AG04449 (cell line): ENCODE data around the gene SLCO2A1.

ENCODE experiments used
- CTCF ChIA-PET: fragments of 350-600 bp; formaldehyde crosslinking; extraction: SDS; loops from one replicate; lab custom pipeline; 2021; ENCODE audit warnings: antibody characterized with exemption; lab: Yijun Ruan, JAX
- POLR2A ChIA-PET: fragments of 400-600, 350-600 bp; formaldehyde crosslinking; extraction: SDS; loops from one replicate; lab custom pipeline; 2020; ENCODE audit warnings: antibody characterized with exemption, inconsistent platforms; lab: Yijun Ruan, JAX
- DNase-seq: peaks from one replicate; pipeline ENCODE4 v3.0.0-alpha.2; 2010; ENCODE audit warnings: low read depth, low spot score
- H3K4me3 ChIP-seq: 2 replicates; pipeline ENCODE4 v1.5.1; 2011; ENCODE audit warnings: low read depth, mild to moderate bottlenecking, control low read depth, low read length
- CTCF ChIP-seq: IDR thresholded peaks from one replicate; pipeline ENCODE4 v1.5.1; 2011; ENCODE audit warnings: mild to moderate bottlenecking, moderate library complexity, low read length, control low read depth, inconsistent platforms; ENCODE audit not compliant: insufficient read depth; ENCODE audit errors: missing control alignments

Gene SLCO2A1

GRCh38 chr3:133891662-133892378, 137.9 kb downstream of the SLCO2A1 start:
- ChIA-PET POLR2A (no interaction called here), CTCF (interaction anchor here (0.9 to 1.0 kb wide), 2 partner anchors 37 to 320 kb away, joined by 3 to 4 read pairs; no protein-coding TSS in a partner anchor)
- H3K4me3 ChIP-seq = no peak overlapping the region
- no peak for TF ChIP-seq CTCF
- DNase-seq = no peak

- TF ChIP-seq CTCF = no peak
- CTCF ChIA-PET = interaction anchor here (0.9 to 1.0 kb wide), 2 partner anchors 38 to 320 kb away, joined by 3 to 4 read pairs; no protein-coding TSS in a partner anchor
- no peak overlapping the region for H3K4me3 ChIP-seq
- POLR2A ChIA-PET = no interaction called here
- no peak for DNase-seq
These were observed 138.6 kb downstream of the SLCO2A1 start for GRCh38 chr3:133890972-133891644.

GRCh38 chr3:133890037-133890436, 139.7 kb downstream of the SLCO2A1 start:
- H3K4me3 ChIP-seq = no peak overlapping the region
- DNase-seq = no peak
- ChIA-PET CTCF (no interaction called here), POLR2A (no interaction called here)
- TF ChIP-seq CTCF = no peak

GRCh38 chr3:133888726-133889340, 140.9 kb downstream of the SLCO2A1 start:
- ChIA-PET POLR2A (no interaction called here), CTCF (no interaction called here)
- DNase-seq = no peak
- no peak for TF ChIP-seq CTCF
- no peak overlapping the region for H3K4me3 ChIP-seq

GRCh38 chr3:133887803-133888703, 141.7 kb downstream of the SLCO2A1 start:
- TF ChIP-seq CTCF = no peak
- ChIA-PET CTCF (interaction anchor here (1.2 kb wide), 1 partner anchor 71 kb away, joined by 5 read pairs; no protein-coding TSS in a partner anchor), POLR2A (interaction anchor here (0.6 kb wide), 1 partner anchor 48 kb away, joined by 3 read pairs; no protein-coding TSS in a partner anchor)
- no peak for DNase-seq
- H3K4me3 ChIP-seq = no peak overlapping the region
